HL-60 (cell line): Measurements from ENCODE around the gene ADAM12.

Experiments
- CTCF ChIP-seq: IDR thresholded peaks from one replicate; pipeline ENCODE4 v1.5.1; 2011; ENCODE audit warnings: low read length, control low read depth, inconsistent platforms; ENCODE audit not compliant: insufficient read depth
- GABPA ChIP-seq: IDR thresholded peaks from 2 replicates; pipeline ENCODE4 v1.6.1; 2012; ENCODE audit warnings: low read depth
- POLR2AphosphoS5 ChIP-seq: IDR thresholded peaks from 2 replicates; pipeline ENCODE4 v1.6.1; 2012; ENCODE audit warnings: low read depth
- REST ChIP-seq: IDR thresholded peaks from 2 replicates; pipeline ENCODE4 v1.6.1; 2012; ENCODE audit warnings: low read depth; ENCODE audit not compliant: insufficient replicate concordance
- SPI1 ChIP-seq: IDR thresholded peaks from 2 replicates; pipeline ENCODE4 v1.6.1; 2012; ENCODE audit warnings: low read depth, mild to moderate bottlenecking, borderline replicate concordance

GRCh38 chr10:126283307-126283706, 105.0 kb downstream of the ADAM12 start:
- TF ChIP-seq POLR2AphosphoS5 (no peak), CTCF (no peak), REST (no peak), GABPA (no peak), SPI1 (no peak)
